UCSD-AML1 (cell line): Measurements from ENCODE around the gene MSH3.
"Not testable (repeated sequence)": the region's sequence is repeated elsewhere in the genome, so short reads cannot be mapped to it uniquely, and the experiment has no call there.

Source experiments
- DNase-seq: peaks from one replicate; lab custom pipeline; 2025; ENCODE audit not compliant: unreplicated experiment; lab: John Stamatoyannopoulos, UW

MSH3 gene

DNA sequence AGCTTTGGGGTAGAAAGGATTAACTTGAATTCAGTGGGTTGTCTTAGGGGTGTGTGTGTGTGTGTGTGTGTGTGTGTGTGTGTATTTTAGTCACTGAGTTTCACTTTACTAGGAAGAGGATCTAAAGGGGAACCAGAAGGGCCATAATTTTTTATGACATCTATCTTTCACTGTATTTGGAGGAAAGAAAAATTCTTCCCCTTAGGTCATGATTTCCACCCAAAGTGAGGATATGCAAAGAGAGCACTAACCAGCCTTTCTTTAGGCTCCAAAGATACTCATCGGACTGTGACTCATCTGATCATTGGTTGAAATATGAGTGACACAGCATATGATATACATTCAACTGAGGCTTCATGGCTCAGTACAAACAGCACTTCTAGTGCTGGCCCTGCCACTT lies 230.5 kb downstream of the MSH3 start:
- no peak for DNase-seq

DNA sequence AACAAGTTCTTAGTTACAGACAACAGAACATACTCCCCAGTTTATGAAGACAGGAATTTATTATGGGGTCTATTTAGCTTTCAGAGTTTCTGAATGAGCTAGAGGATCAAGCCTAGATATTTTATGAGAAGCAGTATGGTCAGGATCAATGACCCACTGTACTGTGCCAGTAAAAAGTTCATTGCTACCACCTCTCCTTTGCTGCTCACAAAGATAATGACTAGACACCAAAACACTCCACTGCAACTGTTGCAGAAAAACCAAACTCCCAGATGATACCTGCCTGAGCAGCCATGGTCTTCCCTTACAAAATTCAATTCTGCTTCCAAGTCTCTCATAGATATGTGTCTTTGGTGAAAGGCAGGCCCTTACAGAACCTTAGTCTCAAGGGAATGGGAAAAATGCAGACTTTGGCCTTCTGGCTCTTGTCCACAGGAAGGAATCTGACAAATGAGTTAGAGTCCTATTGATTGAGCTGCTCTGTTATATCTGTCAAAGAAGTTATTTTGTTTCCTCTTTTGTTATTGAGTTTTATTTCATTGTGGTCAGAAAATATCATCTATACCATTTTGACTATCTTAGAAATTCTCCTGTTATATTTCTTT lies 231.0 kb downstream of the MSH3 start:
- DNase-seq = no peak

DNA sequence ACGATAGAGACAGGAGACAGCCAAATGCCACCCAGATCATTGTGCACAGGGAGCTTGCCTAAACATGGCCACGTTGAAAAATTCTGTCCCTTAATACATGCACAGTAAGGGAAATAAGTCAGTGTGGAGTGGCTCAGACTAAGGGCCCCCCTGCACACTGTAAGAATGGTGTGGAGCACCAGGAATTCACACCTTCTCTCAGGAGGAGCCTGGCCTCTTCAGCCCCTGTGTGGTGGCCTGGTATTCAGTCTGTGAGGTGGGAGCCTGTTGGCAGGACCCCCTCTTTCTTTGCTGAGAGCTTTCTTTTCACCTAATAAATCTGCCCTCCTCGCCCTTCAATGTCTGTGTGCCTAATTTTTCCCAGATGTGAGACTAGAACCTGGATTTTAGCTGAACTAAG lies 239.6 kb downstream of the MSH3 start:
- no peak for DNase-seq

DNA sequence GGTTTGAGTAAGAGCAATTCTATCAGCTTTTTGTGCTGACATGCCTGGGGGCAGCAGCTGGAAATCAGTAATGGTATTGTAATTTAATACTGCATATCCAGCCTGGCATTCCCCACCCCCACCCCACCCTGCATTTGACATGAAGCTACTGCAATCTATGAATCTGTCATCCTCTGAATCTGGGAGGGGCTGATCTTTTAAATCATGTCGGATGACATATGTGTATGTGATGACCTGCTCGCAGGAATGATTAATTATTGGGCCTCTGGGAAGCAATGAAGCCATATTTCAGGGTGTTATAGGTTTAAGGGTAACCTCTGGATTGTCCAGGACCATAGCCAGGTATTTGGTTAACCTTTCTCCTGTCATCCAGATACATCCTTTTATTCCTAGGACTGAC lies 241.1 kb downstream of the MSH3 start:
- no peak for DNase-seq

DNA sequence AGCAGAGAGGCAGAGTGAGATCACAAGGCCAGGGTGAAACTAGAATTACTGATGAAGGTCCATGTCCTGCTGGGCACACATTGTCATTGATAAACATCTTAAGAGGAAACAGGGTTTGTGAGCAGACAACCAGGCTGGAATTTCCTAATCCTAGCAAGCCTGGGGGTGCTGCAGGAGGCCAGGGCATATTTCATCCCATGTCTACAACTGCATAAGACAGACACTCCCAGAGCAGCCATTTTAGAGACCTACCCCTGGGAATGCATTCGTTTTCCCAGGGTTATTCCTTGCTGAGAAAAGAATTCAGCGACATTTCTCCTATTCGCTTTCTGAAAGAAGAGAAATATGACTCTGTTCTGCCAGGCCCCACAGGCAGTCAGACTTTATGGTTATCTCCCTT lies 248.2 kb downstream of the MSH3 start:
- DNase-seq = not testable (repeated sequence)

DNA sequence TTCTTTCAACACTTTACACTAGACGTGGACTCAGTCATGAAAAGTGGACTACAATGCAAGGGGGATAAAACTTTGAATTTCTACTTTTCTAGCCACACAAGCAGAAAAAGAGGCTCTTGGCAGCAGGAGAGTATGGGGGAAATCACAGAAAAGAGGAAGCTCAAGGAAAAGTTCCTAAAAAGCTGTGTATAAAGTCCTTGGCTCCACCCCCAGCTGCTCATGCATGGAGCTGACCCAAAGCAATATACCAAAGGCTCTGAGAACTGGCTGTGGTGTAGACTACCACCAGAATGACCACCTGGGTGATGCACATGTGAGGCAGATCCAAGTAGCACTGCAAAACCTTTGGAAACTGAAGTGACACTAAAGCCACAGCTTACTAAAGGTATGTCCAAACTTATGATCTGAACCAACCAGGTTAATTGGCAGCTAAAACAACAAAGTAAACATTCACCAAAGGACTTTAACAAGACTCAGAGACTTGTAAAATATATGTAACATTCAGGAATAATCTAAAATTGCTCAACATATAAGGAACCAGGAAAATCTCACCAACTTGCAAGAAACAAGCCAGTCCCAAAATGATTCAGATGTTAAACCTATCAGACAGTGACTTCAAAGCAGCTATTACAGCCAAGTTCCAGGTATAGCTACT lies 250.2 kb downstream of the MSH3 start:
- peak; percentile 12 for DNase-seq

DNA sequence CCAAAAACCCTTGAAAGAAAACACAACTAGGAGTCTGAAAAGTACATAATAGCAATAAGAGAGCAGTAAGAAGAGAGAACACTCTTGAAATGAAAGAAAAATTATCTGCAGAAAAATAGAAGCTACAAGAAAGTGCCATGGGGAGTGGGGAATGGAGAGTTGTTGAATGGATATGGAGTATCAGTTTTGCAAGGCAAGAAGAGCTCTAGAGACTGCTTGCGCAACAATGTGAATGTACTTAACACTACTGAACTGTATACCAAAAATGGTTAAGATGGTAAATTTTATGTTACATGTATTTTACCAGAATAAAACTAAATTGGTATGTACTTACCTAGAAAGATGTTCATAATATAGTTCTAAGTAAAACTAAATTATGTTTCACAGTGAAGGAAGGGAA lies 251.0 kb downstream of the MSH3 start:
- DNase-seq = no peak

DNA sequence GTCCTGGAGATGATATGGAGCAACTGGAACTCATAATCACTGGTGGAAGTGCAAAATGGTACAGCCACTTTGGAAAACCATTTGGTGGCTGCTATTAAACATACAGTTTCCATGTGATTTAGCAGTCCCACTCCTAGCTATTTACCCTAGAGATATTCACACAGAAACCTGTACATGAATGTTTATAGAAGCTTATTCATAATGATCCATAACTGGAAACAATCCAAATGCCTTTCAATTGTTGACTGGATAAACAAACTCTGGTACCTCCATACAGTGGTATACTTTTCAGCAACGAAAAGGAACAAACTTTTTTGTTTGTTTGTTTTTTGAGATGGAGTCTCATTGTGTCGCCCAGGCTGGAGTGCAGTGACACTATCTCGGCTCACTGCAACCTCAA lies 258.0 kb downstream of the MSH3 start:
- DNase-seq = no peak

DNA sequence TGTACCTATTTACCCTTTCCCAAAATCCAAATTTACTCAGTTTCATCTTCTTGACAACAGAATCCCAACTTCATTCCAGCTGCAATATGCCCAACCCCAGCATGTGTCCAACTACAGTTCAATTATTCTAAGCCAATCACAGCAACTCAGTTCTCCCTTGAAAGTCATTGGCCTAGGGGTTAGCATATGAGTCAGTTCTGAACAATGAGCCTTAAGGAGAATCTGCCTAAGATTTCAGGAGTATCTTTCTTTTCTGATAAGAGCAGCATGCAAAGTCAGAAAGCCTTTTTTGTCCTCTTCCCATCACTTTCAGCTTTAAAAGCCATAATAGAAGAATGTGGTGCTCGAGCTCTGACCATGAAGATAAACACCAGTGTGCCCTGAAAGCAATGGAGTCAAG lies 261.3 kb downstream of the MSH3 start:
- no peak for DNase-seq

DNA sequence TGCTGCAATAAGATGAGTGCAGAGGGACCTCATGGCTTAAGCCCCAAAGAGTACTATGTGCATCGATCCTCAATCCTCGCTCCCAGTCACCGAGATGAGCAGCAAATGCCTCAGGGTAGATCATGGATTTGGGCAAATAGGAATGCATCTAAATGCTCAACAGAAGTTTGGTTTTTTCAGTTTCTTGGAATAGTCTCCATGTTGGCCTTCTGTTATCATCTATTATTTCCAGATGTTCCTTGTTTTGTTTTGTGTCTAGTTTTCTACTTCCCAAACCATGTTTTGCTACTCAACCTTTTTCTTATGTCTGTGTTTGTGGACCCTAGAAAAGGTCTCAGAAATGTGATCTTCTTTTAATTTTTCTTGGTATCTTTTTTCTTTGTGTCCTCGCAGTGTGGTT lies 262.2 kb downstream of the MSH3 start:
- no peak for DNase-seq

DNA sequence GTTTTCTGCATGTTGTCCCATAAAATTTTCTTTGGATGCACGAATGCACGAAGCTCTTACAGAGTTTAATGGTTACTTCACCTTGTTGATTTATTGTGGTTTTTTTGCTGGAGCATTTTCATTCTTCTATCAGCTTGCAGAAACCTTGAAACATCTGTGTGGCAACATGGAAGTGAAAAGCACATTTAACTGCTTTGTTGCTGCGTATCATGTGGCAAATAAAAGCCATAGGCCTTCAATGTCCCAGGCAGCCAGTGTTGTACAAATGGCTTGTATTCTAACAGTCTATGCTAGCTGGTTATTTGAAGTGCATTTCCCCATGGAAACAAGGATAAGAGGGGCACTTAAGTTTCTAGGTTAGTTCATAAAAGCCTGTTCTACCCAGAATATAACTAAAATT lies 263.2 kb downstream of the MSH3 start:
- DNase-seq = no peak

DNA sequence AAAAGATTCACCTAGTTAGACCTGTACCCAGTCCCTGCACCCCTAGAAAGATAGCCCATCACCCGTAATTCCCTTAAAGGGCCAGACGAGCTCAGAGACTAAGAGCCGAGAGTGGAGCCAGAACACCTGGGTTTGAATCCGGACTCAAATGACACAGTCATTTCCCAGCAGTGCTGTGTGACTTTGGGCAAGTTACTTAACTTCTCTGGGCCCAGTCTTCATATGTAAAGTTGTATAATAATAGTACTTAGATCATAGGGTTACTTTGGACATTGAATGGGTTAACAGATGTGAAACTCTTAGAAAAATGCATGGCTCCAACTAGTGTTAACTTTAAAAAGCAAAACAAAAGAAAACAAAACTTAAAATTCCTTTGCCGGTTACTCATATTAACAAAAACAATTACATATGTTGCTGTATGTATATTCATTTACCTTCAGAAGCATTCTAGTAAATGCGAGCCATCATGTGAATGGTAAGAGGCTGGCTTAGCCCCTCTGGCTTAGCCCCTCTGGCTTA lies 265.3 kb downstream of the MSH3 start:
- no peak for DNase-seq

DNA sequence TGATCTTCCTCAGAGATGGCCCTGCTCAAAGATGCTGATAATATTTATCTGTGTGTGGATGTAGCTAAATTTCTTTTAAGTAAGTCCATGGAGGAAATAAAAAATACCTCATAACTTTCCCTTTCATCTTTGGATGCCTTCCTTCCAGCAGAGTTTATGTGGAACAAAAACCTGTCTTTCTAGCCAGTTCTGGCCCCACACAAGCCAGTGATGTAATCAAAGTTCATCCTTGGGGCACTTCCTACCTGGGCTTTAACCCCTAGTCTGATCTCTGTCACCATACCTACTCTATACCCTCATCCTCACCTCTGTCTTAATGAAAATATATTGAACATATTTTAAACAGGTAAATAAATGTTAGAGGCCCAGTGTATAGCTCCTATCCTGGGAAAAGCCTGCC lies 265.9 kb downstream of the MSH3 start:
- DNase-seq = no peak

DNA sequence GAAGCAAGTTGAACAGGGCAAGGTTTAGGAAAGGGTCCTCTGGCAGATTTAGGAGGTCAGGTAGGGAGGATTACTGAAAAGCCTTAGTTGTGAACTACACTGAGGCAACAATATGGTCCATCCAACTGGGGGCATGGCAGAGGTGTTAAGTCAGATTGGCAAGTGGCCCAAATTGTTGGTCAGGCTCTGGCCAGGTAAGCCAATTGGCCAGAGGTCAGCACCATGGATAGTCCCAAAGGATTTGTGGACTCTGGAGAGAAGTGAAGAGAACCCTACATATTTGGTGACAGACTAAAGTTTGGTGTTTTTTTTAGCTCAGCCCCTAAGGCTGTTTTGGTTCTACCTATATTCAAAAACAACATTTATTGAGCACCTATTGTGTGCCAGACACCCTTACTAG lies 266.6 kb downstream of the MSH3 start:
- no peak for DNase-seq

DNA sequence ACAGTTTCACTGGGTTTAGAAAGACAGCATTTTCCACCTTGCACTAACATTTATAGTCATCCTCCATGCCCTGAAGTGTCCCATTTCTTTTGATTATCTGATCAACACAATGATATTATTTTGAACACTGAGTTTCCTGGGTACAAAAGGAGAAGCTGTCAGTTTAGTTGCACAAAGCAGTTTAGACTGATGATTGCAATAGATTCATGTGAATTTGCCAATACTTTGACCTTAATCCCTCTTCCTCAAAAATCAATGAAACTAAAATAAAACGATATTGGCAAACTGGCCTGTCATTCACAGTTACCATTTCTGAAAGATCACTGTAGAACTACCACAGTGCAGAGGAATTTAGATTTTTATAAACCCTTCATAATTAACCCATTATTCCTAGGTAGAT lies 271.5 kb downstream of the MSH3 start:
- no peak for DNase-seq
